BLaER1 treated with 17β-estradiol and CSF1 and Interleukin-3, amounts not matched to agents 10 nM and 100 nM (cell line): Measurements from ENCODE around the gene HAUS3.

Source experiments
- H3K27ac ChIP-seq, 11 experiments: shearing (Covaris generic); formaldehyde crosslinking; 2 replicates each; pipeline ENCODE4 v1.8.1; 2022
- H3K27me3 ChIP-seq, 11 experiments: shearing (Covaris generic); formaldehyde crosslinking; 2 replicates each; pipeline ENCODE4 v1.8.1; 2022
- H3K36me3 ChIP-seq, 11 experiments: shearing (Covaris generic); formaldehyde crosslinking; 2 replicates each; pipeline ENCODE4 v1.8.1; 2022
- H3K4me1 ChIP-seq, 10 experiments: shearing (Covaris generic); formaldehyde crosslinking; 2 replicates each; pipeline ENCODE4 v1.8.1; 2022
- H3K4me2 ChIP-seq, 11 experiments: shearing (Covaris generic); formaldehyde crosslinking; 2 replicates each; pipeline ENCODE4 v1.8.1; 2022
- H3K4me3 ChIP-seq, 10 experiments: shearing (Covaris generic); formaldehyde crosslinking; 2 replicates each; pipeline ENCODE4 v1.8.1; 2022
- H3K9ac ChIP-seq, 11 experiments: shearing (Covaris generic); formaldehyde crosslinking; 2 replicates each; pipeline ENCODE4 v1.8.1; 2022
- H3K9me3 ChIP-seq, 11 experiments: shearing (Covaris generic); formaldehyde crosslinking; replicated peaks in 1 of 11; 2 replicates each; pipeline ENCODE4 v1.8.1; 2022
- H4K20me1 ChIP-seq, 11 experiments: shearing (Covaris generic); formaldehyde crosslinking; 2 replicates each; pipeline ENCODE4 v1.8.1; 2022
- Cebpa-rat ChIP-seq, 11 experiments: shearing (Covaris generic); IDR thresholded peaks; 2 replicates each; pipeline ENCODE4 v1.8.1; 2022

The HAUS3 gene

GRCh38 chr4:2267320-2267811 lies 25.4 kb upstream of the HAUS3 start:
- Histone ChIP-seq H3K9me3 (no peaks in the 10 kb centered on the region), H3K9ac (no peak overlapping the region), H3K4me1 (peaks cover 10 to 26% (median 22%) of the 10 kb centered on the region in 10 experiments), H3K27ac (no peak overlapping the region), H3K36me3 (no peaks in the 10 kb centered on the region), H3K4me2 (no peak overlapping the region), H4K20me1 (no peaks in the 10 kb centered on the region), H3K27me3 (no peaks in the 10 kb centered on the region), H3K4me3 (no peak overlapping the region)
- no peak for TF ChIP-seq Cebpa-rat (IDR thresholded peaks at IDR 0.05)

- Histone ChIP-seq H3K27me3 (no peaks in the 10 kb centered on the region), H3K9ac (no peak overlapping the region), H3K36me3 (no peaks in the 10 kb centered on the region), H4K20me1 (no peaks in the 10 kb centered on the region), H3K4me1 (peaks cover 9 to 24% (median 21%) of the 10 kb centered on the region in 10 experiments), H3K27ac (no peak overlapping the region), H3K4me2 (no peak overlapping the region), H3K9me3 (no peaks in the 10 kb centered on the region), H3K4me3 (no peak overlapping the region)
- TF ChIP-seq Cebpa-rat (IDR thresholded peaks at IDR 0.05), result no peak
These were observed 24.9 kb upstream of the HAUS3 start for GRCh38 chr4:2266821-2267220.

- TF ChIP-seq Cebpa-rat (IDR thresholded peaks at IDR 0.05), result no peak
- Histone ChIP-seq H3K4me3 (no peak overlapping the region), H3K9me3 (no peaks in the 10 kb centered on the region), H3K4me2 (no peak overlapping the region), H3K27ac (no peak overlapping the region), H3K4me1 (peaks cover 9 to 24% (median 21%) of the 10 kb centered on the region in 10 experiments), H4K20me1 (peaks cover 0 to 2% (median 1%) of the 10 kb centered on the region in 11 experiments; a peak in 17 of 22 replicates), H3K9ac (no peak overlapping the region), H3K27me3 (no peaks in the 10 kb centered on the region), H3K36me3 (no peaks in the 10 kb centered on the region)
These were observed 24.3 kb upstream of the HAUS3 start for GRCh38 chr4:2266181-2266580.

GRCh38 chr4:2265113-2266110 lies 23.5 kb upstream of the HAUS3 start:
- Histone ChIP-seq H3K9me3 (no peaks in the 10 kb centered on the region), H3K27me3 (no peaks in the 10 kb centered on the region), H3K4me1 (peaks cover 14 to 31% (median 28%) of the 10 kb centered on the region in 10 experiments), H3K36me3 (0 out of 22 replicates have a peak, but pooled peaks cover 0 to 1% (median 0%) of the 10 kb centered on the region in 11 experiments), H3K4me2 (no peak overlapping the region), H4K20me1 (peaks cover 0 to 9% (median 9%) of the 10 kb centered on the region in 11 experiments; a peak in 20 of 22 replicates), H3K4me3 (no peak overlapping the region), H3K9ac (no peak overlapping the region; a peak in 1 of 22 replicates), H3K27ac (no peak overlapping the region)
- TF ChIP-seq Cebpa-rat (IDR thresholded peaks at IDR 0.05), result no peak

- no peak for TF ChIP-seq Cebpa-rat (IDR thresholded peaks at IDR 0.05)
- Histone ChIP-seq H3K9ac (no peak overlapping the region), H3K4me3 (no peak overlapping the region), H3K27ac (no peak overlapping the region), H3K4me2 (peak overlapping the region in 7 of 11 experiments; percentile 15 to 99 (median 96); a peak in 8 of 22 replicates), H4K20me1 (peaks cover 8 to 18% (median 17%) of the 10 kb centered on the region in 11 experiments; a peak in 21 of 22 replicates), H3K27me3 (no peaks in the 10 kb centered on the region), H3K36me3 (peaks cover 0 to 8% (median 0%) of the 10 kb centered on the region in 11 experiments; a peak in 5 of 22 replicates), H3K9me3 (no peaks in the 10 kb centered on the region), H3K4me1 (peaks cover 22 to 40% (median 36%) of the 10 kb centered on the region in 10 experiments)
These were observed 22.6 kb upstream of the HAUS3 start for GRCh38 chr4:2264481-2265041.

GRCh38 chr4:2263926-2264321 lies 22.0 kb upstream of the HAUS3 start:
- Histone ChIP-seq H3K4me1 (peaks cover 29 to 46% (median 42%) of the 10 kb centered on the region in 10 experiments), H3K36me3 (peaks cover 0 to 14% (median 6%) of the 10 kb centered on the region in 11 experiments; a peak in 9 of 22 replicates), H3K4me3 (no peak overlapping the region), H3K9ac (no peak overlapping the region), H3K9me3 (no peaks in the 10 kb centered on the region), H3K27ac (no peak overlapping the region), H3K27me3 (no peaks in the 10 kb centered on the region), H3K4me2 (peak overlapping the region in 9 of 11 experiments; percentile 15 to 99 (median 96); a peak in 10 of 22 replicates), H4K20me1 (peaks cover 14 to 24% (median 24%) of the 10 kb centered on the region in 11 experiments)
- TF ChIP-seq Cebpa-rat (IDR thresholded peaks at IDR 0.05), result no peak

GRCh38 chr4:2262944-2263250 lies 21.0 kb upstream of the HAUS3 start:
- Histone ChIP-seq H3K4me3 (peak overlapping the region; percentile 57 to 99 (median 64)), H3K4me2 (peak overlapping the region; percentile 91 to 99 (median 97)), H3K27ac (peak overlapping the region; percentile 86 to 94 (median 90)), H3K9me3 (no peaks in the 10 kb centered on the region), H3K27me3 (no peaks in the 10 kb centered on the region), H4K20me1 (peaks cover 25 to 34% (median 34%) of the 10 kb centered on the region in 11 experiments), H3K9ac (peak overlapping the region; percentile 86 to 95 (median 89)), H3K4me1 (peaks cover 39 to 55% (median 52%) of the 10 kb centered on the region in 10 experiments), H3K36me3 (peaks cover 0 to 25% (median 14%) of the 10 kb centered on the region in 11 experiments; a peak in 10 of 22 replicates)
- TF ChIP-seq Cebpa-rat (IDR thresholded peaks at IDR 0.05), result no peak

GRCh38 chr4:2262145-2262943 lies 20.4 kb upstream of the HAUS3 start:
- peaks cover 0 to 29% (median 14%) of the 10 kb centered on the region in 11 experiments; a peak in 11 of 22 replicates for H3K36me3 ChIP-seq
- H3K4me1 ChIP-seq, result peaks cover 45 to 60% (median 57%) of the 10 kb centered on the region in 10 experiments
- peak overlapping the region; percentile 76 to 99 (median 94) for H3K4me3 ChIP-seq
- peak overlapping the region; percentile 88 to 98 (median 92) for H3K27ac ChIP-seq
- H3K9ac ChIP-seq, result peak overlapping the region; percentile 90 to 99 (median 97)
- no peak for TF ChIP-seq Cebpa-rat (IDR thresholded peaks at IDR 0.05)
- H3K4me2 ChIP-seq, result peak overlapping the region; percentile 92 to 99 (median 98)
- peaks cover 30 to 40% (median 40%) of the 10 kb centered on the region in 11 experiments for H4K20me1 ChIP-seq
- no peaks in the 10 kb centered on the region for H3K27me3 ChIP-seq
- H3K9me3 ChIP-seq, result no peaks in the 10 kb centered on the region
